ENCODE data around the gene CDK13. TPM values are rescaled to one million over a fixed set of nuclear protein-coding genes. Genes with fewer than 3 reads are reported as not detected.
"Not testable (repeated sequence)": the region's sequence is repeated elsewhere in the genome, so short reads cannot be mapped to it uniquely, and the experiment has no call there.

CDK13 gene
- total and polyA plus RNA-seq, 3 experiments from 2014 or later = 43.2 to 45.8 (median 43.9) TPM

DNA sequence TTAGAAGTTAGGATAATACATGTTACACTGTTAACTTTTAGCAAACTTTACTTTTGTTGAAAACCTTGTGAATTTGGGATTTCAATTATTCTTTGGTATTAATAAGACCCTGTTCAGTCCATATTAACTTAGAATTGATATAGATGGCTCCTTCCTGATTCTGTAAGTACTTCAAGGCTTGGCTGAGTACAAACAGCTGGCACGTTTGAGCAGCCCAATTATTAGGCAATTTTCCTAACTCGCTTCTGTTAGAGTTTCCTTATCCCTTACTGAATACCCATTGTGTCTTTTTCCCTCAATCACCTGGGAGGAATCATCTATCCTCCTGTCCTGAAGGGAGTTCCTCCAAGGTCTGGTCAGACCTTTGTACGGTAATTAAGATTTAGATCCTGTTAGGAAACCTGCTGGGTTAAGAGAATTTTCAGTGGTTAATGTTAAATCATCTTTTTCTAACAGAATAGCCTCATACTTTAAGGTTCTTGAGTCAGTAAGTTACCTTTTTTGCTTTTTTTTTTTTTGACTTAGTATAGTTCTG lies 195.6 kb downstream of the CDK13 start:
- H3K27me3 ChIP-seq (ENCODE audit: insufficient read depth, low read length, poor library complexity, severe bottlenecking); H3K27ac Mint-ChIP-seq; H3K9me3 ChIP-seq (ENCODE audit: low read length); H3K36me3 Mint-ChIP-seq; CTCF ChIA-PET; H3K4me1 ChIP-seq (ENCODE audit: insufficient read depth, low read length); H3K4me3 Mint-ChIP-seq; DNase-seq; POLR2A ChIA-PET; H3K4me1 Mint-ChIP-seq; H3K9me3 Mint-ChIP-seq; H3K4me3 ChIP-seq (ENCODE audit: low read length); H3K36me3 ChIP-seq (ENCODE audit: insufficient read depth, low read length); H3K27ac ChIP-seq (ENCODE audit: low read depth, low read length): not testable (repeated sequence)
- H3K27me3 Mint-ChIP-seq = peaks cover 11 to 34% of the 10 kb centered on the region in 2 donors

DNA sequence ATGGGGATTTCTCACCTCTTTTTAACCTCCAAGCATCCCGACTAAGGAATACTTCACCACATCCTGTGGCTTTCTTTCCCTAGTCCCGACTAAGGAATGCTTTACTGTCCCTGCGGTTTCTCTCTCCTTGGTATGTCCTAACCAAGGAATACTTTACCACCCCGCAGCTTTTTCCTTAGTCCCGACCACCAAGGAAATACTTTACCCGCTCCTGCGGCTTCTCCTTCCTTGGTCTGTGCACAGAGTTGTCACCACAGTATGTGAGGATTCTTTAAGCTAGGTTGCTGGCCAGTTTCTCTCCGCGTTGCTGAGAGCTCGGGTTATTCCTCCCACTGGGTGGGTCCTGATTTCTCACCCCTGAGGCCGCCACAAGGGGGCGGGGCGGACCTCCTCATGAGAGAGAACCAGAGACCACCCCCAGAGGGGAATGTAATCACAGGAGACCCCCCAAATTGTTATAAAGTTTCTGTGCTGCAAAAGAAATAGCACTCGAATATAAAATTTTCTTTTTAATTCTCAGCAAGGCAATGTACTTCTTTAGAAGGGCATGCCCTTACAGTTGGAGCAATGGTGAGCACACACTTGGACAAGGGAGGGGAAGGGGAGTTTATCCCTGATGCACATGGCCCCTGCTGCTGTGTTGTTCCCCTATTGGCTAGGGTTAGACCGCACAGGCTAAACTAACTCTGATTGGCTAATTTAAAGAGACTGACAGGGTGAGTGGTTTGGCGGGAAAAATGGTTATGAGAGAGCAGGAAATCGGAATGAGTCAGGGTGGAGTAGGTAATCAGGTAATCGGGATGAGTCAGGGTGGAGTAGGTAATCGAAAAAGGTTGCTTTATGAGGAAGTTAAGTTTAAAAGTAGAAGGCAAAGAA lies 197.6 kb downstream of the CDK13 start:
- H3K27me3 Mint-ChIP-seq = peaks cover 6 to 29% of the 10 kb centered on the region in 2 donors

DNA sequence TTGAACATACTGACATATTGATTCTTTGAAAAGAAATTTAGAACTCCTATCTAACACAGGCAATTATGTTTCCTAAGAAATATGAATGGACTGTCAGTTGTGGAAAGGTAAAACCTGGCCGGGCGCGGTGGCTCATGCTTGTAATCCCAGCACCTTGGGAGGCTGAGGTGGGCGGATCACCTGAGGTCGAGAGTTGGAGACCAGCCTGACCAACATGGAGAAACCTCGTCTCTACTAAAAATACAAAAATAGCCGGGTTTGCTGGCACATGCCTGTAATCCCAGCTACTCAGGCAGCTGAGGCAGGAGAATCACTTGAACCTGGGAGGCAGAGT lies 198.2 kb downstream of the CDK13 start:
- H3K9me3 Mint-ChIP-seq; H3K27me3 ChIP-seq (ENCODE audit: insufficient read depth, low read length, poor library complexity, severe bottlenecking); H3K36me3 ChIP-seq (ENCODE audit: insufficient read depth, low read length); CTCF ChIA-PET; H3K27ac ChIP-seq (ENCODE audit: low read depth, low read length); POLR2A ChIA-PET; H3K36me3 Mint-ChIP-seq; H3K4me3 Mint-ChIP-seq; DNase-seq; H3K4me1 Mint-ChIP-seq; H3K27ac Mint-ChIP-seq; H3K4me3 ChIP-seq (ENCODE audit: low read length); H3K9me3 ChIP-seq (ENCODE audit: low read length); H3K4me1 ChIP-seq (ENCODE audit: insufficient read depth, low read length): not testable (repeated sequence)
- H3K27me3 Mint-ChIP-seq = peaks cover 10 to 29% of the 10 kb centered on the region in 2 donors

More for the DNA sequence above, 197.6 kb downstream of the CDK13 start:
- no peak overlapping the region for H3K4me3 ChIP-seq (ENCODE audit: low read length)
- no peaks in the 10 kb centered on the region for H3K9me3 ChIP-seq (ENCODE audit: low read length)
- no peak for DNase-seq
- no peaks in the 10 kb centered on the region for H3K36me3 Mint-ChIP-seq
- no peak overlapping the region for H3K27ac ChIP-seq (ENCODE audit: low read depth, low read length)
- H3K4me1 Mint-ChIP-seq = no peaks in the 10 kb centered on the region
- no peak overlapping the region for H3K27ac Mint-ChIP-seq
- ChIA-PET POLR2A (no interaction called here), CTCF (no interaction called here)
- H3K9me3 Mint-ChIP-seq = peaks cover 0 to 2% (median 0%) of the 10 kb centered on the region in 5 donors
- no peak overlapping the region for H3K4me3 Mint-ChIP-seq
- no peaks in the 10 kb centered on the region for H3K27me3 ChIP-seq (ENCODE audit: insufficient read depth, low read length, poor library complexity, severe bottlenecking)
- no peaks in the 10 kb centered on the region for H3K36me3 ChIP-seq (ENCODE audit: insufficient read depth, low read length)
- H3K4me1 ChIP-seq (ENCODE audit: insufficient read depth, low read length) = no peaks in the 10 kb centered on the region

DNA sequence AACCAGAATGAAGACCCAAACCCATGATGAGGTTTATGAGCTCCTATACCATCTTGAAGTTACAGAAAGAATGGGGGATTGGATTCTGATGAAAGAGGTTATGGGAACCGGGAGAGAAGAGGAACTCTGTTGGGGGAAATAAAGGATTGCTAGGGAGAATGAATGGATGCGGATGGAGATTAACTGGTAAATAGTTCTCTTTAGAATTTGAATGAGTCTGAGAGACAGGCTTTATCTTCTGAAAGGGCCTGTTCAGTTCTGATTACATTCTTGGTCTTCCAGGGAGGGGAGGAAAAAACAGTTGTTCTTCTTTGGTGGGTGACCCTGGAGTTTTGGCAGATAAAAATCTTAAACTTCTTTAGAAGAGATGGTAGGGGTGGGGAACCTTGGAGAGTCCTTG lies 198.6 kb downstream of the CDK13 start:
- Histone ChIP-seq H3K27ac (ENCODE audit: low read depth, low read length) (no peak overlapping the region), H3K4me1 (ENCODE audit: insufficient read depth, low read length) (no peaks in the 10 kb centered on the region), H3K9me3 (ENCODE audit: low read length) (no peaks in the 10 kb centered on the region), H3K27me3 (ENCODE audit: insufficient read depth, low read length, poor library complexity, severe bottlenecking) (no peaks in the 10 kb centered on the region), H3K36me3 (ENCODE audit: insufficient read depth, low read length) (no peaks in the 10 kb centered on the region), H3K4me3 (ENCODE audit: low read length) (no peak overlapping the region)
- ChIA-PET POLR2A (no interaction called here), CTCF (no interaction called here)
- H3K27ac Mint-ChIP-seq = no peak overlapping the region
- H3K4me3 Mint-ChIP-seq = no peak overlapping the region
- H3K27me3 Mint-ChIP-seq = peaks cover 10 to 25% of the 10 kb centered on the region in 2 donors
- no peak for DNase-seq
- H3K4me1 Mint-ChIP-seq = no peaks in the 10 kb centered on the region
- H3K36me3 Mint-ChIP-seq = no peaks in the 10 kb centered on the region
- H3K9me3 Mint-ChIP-seq = peaks cover 0 to 2% (median 0%) of the 10 kb centered on the region in 5 donors

Other genes starting within 250 kb of the CDK13 start
- gene MPLKIP, start 184.4 kb downstream of the CDK13 start, total RNA-seq = 10 to 100 TPM; 33.4 to 33.5 TPM
- gene MPLKIP, start 184.4 kb downstream of the CDK13 start, polyA plus RNA-seq = 60.8 TPM
- gene SUGCT, start 184.7 kb downstream of the CDK13 start, total RNA-seq = 1 to 10 TPM; 1.3 to 1.4 TPM
- 1.1 TPM for gene SUGCT, start 184.7 kb downstream of the CDK13 start, polyA plus RNA-seq

Data from CD8-positive, alpha-beta memory T cell (primary cell).